K562 (cell line): ENCODE data around the gene GTF2I. TPM values are rescaled to one million over a fixed set of nuclear protein-coding genes. Genes with fewer than 3 reads are reported as not detected.
A peak's percentile ranks its signal among the peaks of the same experiment; 100 is the strongest.
"Not testable (repeated sequence)": the region's sequence is repeated elsewhere in the genome, so short reads cannot be mapped to it uniquely, and the experiment has no call there.

Experiments
- CC2D1A ChIP-seq: fragments of 450-650 bp; IDR thresholded peaks from 2 replicates; pipeline ENCODE4 v1.6.1; 2017; ENCODE audit warnings: mild to moderate bottlenecking
- GATAD2A ChIP-seq: fragments of 450-650 bp; IDR thresholded peaks from 2 replicates; pipeline ENCODE4 v1.6.1; 2017
- HDAC2 ChIP-seq: fragments of 450-650 bp; IDR thresholded peaks from 2 replicates; pipeline ENCODE4 v1.6.1; 2016; ENCODE audit warnings: mild to moderate bottlenecking
- LEF1 ChIP-seq: fragments of 450-650 bp; IDR thresholded peaks from 2 replicates; pipeline ENCODE4 v1.6.1; 2016; ENCODE audit warnings: mild to moderate bottlenecking
- MEIS2 ChIP-seq: fragments of 450-650 bp; IDR thresholded peaks from 2 replicates; pipeline ENCODE4 v1.6.1; 2014; ENCODE audit warnings: mild to moderate bottlenecking; ENCODE audit not compliant: partially characterized antibody
- NBN ChIP-seq: fragments of 450-650 bp; IDR thresholded peaks from 2 replicates; pipeline ENCODE4 v1.6.1; 2016; ENCODE audit warnings: low read depth, mild to moderate bottlenecking
- RNF2 ChIP-seq: sonication (generic); IDR thresholded peaks from 2 replicates; pipeline ENCODE4 v1.6.1; 2016
- SMARCC2 ChIP-seq: fragments of 450-650 bp; IDR thresholded peaks from 2 replicates; pipeline ENCODE4 v1.6.1; 2017; ENCODE audit warnings: antibody characterized with exemption, moderate library complexity, mild to moderate bottlenecking, low read depth
- TOE1 ChIP-seq, 2 experiments: fragments of 450-650 bp in 1 of 2; sonication (generic) in 1 of 2; formaldehyde crosslinking in 1 of 2; IDR thresholded peaks; 2 replicates each; pipeline versions ENCODE4 v1.7.1 to v1.8.0; 2016 to 2022; ENCODE audit warnings: borderline replicate concordance in 2 of 2, mild to moderate bottlenecking in 2 of 2, antibody characterized with exemption in 1 of 2, inconsistent platforms in 1 of 2, low read depth in 1 of 2, missing genetic modification reagents in 1 of 2, moderate library complexity in 1 of 2
- polyA plus RNA-seq, 8 experiments: library from polyadenylated mRNA; depleted of rRNA in 4 of 8; stranded (reverse) in 5 of 8; unstranded in 3 of 8; fragments of >200 nt; fragmentation: Nextera tagmentation in 2 of 8; fragmentation: Illumina TruSeq in 1 of 8; extraction: Ambion mirVana in 2 of 8; extraction: Trizol in 1 of 8; gene quantifications; 2 replicates each; pipeline versions ENCODE4 v1.2.1 to v1.2.3, GENCODE V29; 2011 to 2014; ENCODE audit warnings: inconsistent platforms in 1 of 8, missing spikeins in 1 of 8
- total RNA-seq, 7 experiments: library from RNA; depleted of rRNA in 6 of 7; stranded (reverse); fragments of >200 nt in 6 of 7; fragmentation: Illumina TruSeq in 2 of 7; extraction: Trizol in 2 of 7; gene quantifications; 2 replicates each; pipeline versions ENCODE4 v1.2.1 to v1.2.3, GENCODE V29; 2011 to 2021; ENCODE audit warnings: low replicate concordance in 1 of 7
- TF ChIP-seq, protein P1 (sequence below), 2 experiments: IDR thresholded peaks in 1 of 2; conservative IDR thresholded peaks in 1 of 2; 2 replicates each; pipeline ENCODE4 v1.6.1; 2016; ENCODE audit warnings: low read depth in 2 of 2, mild to moderate bottlenecking in 1 of 2, missing compliant biosample characterization in 1 of 2, missing genetic modification characterization in 1 of 2, moderate library complexity in 1 of 2
- TF ChIP-seq, protein P2 (sequence below), 2 experiments: fragments of 450-650 bp; IDR thresholded peaks; 2 replicates each; pipeline ENCODE4 v1.6.1; 2018; ENCODE audit warnings: mild to moderate bottlenecking in 2 of 2, low read depth in 1 of 2; ENCODE audit not compliant: partially characterized antibody in 2 of 2
- TF ChIP-seq, protein P3 (sequence below): fragments of 450-650 bp; IDR thresholded peaks from 2 replicates; pipeline ENCODE4 v1.6.1; 2017; ENCODE audit warnings: antibody characterized with exemption, mild to moderate bottlenecking
- TF ChIP-seq, protein P4 (sequence below), 2 experiments: IDR thresholded peaks; 2 replicates each; pipeline ENCODE4 v1.6.1; 2012; ENCODE audit warnings: improper control_type of control experiment in 2 of 2, low read depth in 2 of 2, low read length in 2 of 2, borderline replicate concordance in 1 of 2

Gene GTF2I
- total and polyA plus RNA-seq, 9 of the 15 experiments (the other 6 are each of a cell fraction or from before 2014, with no cell fraction given), result 8.4 to 161 (median 90.0) TPM

DNA sequence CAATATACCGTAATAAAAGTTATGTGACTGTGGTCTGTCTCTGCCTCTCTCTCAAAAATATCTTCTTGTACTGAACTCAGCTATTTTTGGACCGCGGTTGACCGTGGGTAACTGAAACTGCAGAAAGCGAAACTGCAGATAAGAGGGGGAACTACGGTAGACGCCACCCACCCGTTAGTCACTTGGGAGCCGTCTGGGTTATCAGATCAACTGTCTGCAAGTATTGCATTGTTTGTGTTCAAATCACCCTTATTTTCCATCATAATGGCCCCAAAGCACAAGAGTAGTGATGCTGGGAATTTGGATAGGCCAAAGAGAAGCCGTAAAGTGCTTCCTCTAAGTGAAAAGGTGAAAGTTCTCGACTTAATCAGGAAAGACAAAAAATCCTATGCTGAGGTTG is 7.5 kb upstream of the GTF2I start (continued):
- TF ChIP-seq, protein P1, sequence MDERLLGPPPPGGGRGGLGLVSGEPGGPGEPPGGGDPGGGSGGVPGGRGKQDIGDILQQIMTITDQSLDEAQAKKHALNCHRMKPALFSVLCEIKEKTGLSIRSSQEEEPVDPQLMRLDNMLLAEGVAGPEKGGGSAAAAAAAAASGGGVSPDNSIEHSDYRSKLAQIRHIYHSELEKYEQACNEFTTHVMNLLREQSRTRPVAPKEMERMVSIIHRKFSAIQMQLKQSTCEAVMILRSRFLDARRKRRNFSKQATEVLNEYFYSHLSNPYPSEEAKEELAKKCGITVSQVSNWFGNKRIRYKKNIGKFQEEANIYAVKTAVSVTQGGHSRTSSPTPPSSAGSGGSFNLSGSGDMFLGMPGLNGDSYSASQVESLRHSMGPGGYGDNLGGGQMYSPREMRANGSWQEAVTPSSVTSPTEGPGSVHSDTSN (CRISPR knock-in tag; IDR thresholded peaks at IDR 0.05; ENCODE audit: low read depth), result not testable (repeated sequence)
- TF ChIP-seq, protein P1 (tag; conservative IDR thresholded peaks at IDR 0.05; ENCODE audit: low read depth), result peak; percentile 47; the same call in 1 of the 2 replicates
- 0 out of 2 replicates have a peak, but pooled peaks have one; percentile 34 for TF ChIP-seq RNF2
- TF ChIP-seq, protein P2, sequence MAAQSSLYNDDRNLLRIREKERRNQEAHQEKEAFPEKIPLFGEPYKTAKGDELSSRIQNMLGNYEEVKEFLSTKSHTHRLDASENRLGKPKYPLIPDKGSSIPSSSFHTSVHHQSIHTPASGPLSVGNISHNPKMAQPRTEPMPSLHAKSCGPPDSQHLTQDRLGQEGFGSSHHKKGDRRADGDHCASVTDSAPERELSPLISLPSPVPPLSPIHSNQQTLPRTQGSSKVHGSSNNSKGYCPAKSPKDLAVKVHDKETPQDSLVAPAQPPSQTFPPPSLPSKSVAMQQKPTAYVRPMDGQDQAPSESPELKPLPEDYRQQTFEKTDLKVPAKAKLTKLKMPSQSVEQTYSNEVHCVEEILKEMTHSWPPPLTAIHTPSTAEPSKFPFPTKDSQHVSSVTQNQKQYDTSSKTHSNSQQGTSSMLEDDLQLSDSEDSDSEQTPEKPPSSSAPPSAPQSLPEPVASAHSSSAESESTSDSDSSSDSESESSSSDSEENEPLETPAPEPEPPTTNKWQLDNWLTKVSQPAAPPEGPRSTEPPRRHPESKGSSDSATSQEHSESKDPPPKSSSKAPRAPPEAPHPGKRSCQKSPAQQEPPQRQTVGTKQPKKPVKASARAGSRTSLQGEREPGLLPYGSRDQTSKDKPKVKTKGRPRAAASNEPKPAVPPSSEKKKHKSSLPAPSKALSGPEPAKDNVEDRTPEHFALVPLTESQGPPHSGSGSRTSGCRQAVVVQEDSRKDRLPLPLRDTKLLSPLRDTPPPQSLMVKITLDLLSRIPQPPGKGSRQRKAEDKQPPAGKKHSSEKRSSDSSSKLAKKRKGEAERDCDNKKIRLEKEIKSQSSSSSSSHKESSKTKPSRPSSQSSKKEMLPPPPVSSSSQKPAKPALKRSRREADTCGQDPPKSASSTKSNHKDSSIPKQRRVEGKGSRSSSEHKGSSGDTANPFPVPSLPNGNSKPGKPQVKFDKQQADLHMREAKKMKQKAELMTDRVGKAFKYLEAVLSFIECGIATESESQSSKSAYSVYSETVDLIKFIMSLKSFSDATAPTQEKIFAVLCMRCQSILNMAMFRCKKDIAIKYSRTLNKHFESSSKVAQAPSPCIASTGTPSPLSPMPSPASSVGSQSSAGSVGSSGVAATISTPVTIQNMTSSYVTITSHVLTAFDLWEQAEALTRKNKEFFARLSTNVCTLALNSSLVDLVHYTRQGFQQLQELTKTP (IDR thresholded peaks at IDR 0.05; ENCODE audit: low read depth in 1 of 2, partially characterized antibody in 2 of 2), result peak in 1 of 2 experiments; percentile 37
- TF ChIP-seq MEIS2, result peak; percentile 73
- peak; percentile 73 for TF ChIP-seq LEF1
- 0 out of 2 replicates have a peak, but pooled peaks have one; percentile 44 for TF ChIP-seq SMARCC2
- peak; percentile 68; the same call in 1 of the 2 replicates for TF ChIP-seq GATAD2A
- peak; percentile 59; the same call in 1 of the 2 replicates for TF ChIP-seq HDAC2
- TF ChIP-seq NBN, result peak; percentile 70
- TF ChIP-seq, protein P3, sequence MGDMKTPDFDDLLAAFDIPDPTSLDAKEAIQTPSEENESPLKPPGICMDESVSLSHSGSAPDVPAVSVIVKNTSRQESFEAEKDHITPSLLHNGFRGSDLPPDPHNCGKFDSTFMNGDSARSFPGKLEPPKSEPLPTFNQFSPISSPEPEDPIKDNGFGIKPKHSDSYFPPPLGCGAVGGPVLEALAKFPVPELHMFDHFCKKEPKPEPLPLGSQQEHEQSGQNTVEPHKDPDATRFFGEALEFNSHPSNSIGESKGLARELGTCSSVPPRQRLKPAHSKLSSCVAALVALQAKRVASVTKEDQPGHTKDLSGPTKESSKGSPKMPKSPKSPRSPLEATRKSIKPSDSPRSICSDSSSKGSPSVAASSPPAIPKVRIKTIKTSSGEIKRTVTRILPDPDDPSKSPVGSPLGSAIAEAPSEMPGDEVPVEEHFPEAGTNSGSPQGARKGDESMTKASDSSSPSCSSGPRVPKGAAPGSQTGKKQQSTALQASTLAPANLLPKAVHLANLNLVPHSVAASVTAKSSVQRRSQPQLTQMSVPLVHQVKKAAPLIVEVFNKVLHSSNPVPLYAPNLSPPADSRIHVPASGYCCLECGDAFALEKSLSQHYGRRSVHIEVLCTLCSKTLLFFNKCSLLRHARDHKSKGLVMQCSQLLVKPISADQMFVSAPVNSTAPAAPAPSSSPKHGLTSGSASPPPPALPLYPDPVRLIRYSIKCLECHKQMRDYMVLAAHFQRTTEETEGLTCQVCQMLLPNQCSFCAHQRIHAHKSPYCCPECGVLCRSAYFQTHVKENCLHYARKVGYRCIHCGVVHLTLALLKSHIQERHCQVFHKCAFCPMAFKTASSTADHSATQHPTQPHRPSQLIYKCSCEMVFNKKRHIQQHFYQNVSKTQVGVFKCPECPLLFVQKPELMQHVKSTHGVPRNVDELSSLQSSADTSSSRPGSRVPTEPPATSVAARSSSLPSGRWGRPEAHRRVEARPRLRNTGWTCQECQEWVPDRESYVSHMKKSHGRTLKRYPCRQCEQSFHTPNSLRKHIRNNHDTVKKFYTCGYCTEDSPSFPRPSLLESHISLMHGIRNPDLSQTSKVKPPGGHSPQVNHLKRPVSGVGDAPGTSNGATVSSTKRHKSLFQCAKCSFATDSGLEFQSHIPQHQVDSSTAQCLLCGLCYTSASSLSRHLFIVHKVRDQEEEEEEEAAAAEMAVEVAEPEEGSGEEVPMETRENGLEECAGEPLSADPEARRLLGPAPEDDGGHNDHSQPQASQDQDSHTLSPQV, result 0 out of 2 replicates have a peak, but pooled peaks have one; percentile 4
- TF ChIP-seq CC2D1A, result peak; percentile 58; the same call in 1 of the 2 replicates
- 0 out of 2 replicates have a peak, but pooled peaks have one; percentile 32 for TF ChIP-seq TOE1 (IDR thresholded peaks at IDR 0.05; ENCODE audit: borderline replicate concordance)
- not testable (repeated sequence) for TF ChIP-seq TOE1 (CRISPR knock-in tag; IDR thresholded peaks at IDR 0.05; ENCODE audit: borderline replicate concordance, low read depth)
- TF ChIP-seq, protein P4, sequence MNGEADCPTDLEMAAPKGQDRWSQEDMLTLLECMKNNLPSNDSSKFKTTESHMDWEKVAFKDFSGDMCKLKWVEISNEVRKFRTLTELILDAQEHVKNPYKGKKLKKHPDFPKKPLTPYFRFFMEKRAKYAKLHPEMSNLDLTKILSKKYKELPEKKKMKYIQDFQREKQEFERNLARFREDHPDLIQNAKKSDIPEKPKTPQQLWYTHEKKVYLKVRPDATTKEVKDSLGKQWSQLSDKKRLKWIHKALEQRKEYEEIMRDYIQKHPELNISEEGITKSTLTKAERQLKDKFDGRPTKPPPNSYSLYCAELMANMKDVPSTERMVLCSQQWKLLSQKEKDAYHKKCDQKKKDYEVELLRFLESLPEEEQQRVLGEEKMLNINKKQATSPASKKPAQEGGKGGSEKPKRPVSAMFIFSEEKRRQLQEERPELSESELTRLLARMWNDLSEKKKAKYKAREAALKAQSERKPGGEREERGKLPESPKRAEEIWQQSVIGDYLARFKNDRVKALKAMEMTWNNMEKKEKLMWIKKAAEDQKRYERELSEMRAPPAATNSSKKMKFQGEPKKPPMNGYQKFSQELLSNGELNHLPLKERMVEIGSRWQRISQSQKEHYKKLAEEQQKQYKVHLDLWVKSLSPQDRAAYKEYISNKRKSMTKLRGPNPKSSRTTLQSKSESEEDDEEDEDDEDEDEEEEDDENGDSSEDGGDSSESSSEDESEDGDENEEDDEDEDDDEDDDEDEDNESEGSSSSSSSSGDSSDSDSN (IDR thresholded peaks at IDR 0.05; ENCODE audit: borderline replicate concordance in 1 of 2, low read depth in 2 of 2, low read length in 2 of 2), result 0 out of 4 replicates have a peak, but pooled peaks of 1 of the 2 experiments have one; percentile 38
